Measurements from ENCODE around the gene MKLN1. TPM values are rescaled to one million over a fixed set of nuclear protein-coding genes. Genes with fewer than 3 reads are reported as not detected.
"Not testable (repeated sequence)": the region's sequence is repeated elsewhere in the genome, so short reads cannot be mapped to it uniquely, and the experiment has no call there.

Gene MKLN1
- total RNA-seq, 8 experiments from 2014 or later, result 19.7 to 65.6 (median 30.5) TPM

GRCh38 chr7:131322861-131323260 is 4.8 kb upstream of the MKLN1 start:
- in situ Hi-C loops (cut with MboI; ENCODE audit: low pct_unique_long_range_greater_than_20kb in 2 of 9, low sequenced_read_pairs in 9 of 9, unreplicated experiment in 9 of 9), result loop anchor here in 2 of 9 experiments (25.0 kb wide), 1 partner anchor 211 kb away; no protein-coding TSS in a partner anchor

DNA sequence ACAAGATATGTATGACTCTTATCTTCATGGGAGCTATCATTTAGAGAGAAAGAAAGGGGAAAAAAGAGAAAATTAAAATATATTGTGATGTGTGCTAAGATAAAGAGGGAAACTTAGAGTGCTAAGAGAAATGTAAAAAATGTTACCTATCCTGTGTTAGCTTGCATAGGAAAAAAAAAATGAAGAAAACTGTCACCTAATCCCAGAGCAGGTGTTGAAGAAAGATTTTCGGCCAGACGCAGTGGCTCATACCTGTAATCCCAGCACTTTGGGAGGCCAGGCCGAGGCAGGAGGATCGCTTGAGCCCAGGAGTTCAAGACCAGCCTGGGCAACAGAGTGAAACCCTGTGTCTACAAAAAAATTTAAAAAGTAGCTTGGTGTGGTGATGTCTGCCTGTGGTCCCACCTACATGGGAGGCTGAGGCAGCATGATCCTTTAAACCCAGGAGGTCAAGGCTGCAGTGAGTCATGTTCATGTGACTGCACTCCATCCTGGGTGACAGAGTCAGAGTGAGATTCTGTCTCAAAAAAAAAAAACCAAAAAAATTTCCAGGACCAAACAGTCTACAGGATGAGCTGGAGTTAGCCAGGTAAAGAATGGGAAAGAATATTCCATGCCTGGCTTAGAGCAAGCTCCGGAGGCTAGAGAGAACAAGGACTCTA is 2.4 kb upstream of the MKLN1 start:
- Histone ChIP-seq H3K4me3 (no peak overlapping the region), H3K4me1 (replicated peaks in 1 of 2) (peaks cover 8 to 13% of the 10 kb centered on the region in 2 donors), H3K27ac (no peak overlapping the region)
- ATAC-seq (replicated peaks in 6 of 8), result no peak
- WGBS, 10 experiments, result 87 to 100% (median 93%) methylated on average over 2 to 5 of the region's 5 CpGs
- in situ Hi-C loops (cut with MboI; ENCODE audit: low pct_unique_long_range_greater_than_20kb in 2 of 9, low sequenced_read_pairs in 9 of 9, unreplicated experiment in 9 of 9), result no loop called here

More at GRCh38 chr7:131322861-131323260, 4.8 kb upstream of the MKLN1 start:
- Histone ChIP-seq H3K27ac (no peak overlapping the region), H3K4me1 (replicated peaks in 1 of 2) (peaks cover 4 to 5% of the 10 kb centered on the region in 2 donors), H3K4me3 (no peak overlapping the region)
- 84 to 100% (median 100%) methylated on average over 1 to 3 of the region's 7 CpGs; no CpG with 5 or more reads in 4 of the 10 experiments for WGBS, 10 experiments
- no peak for ATAC-seq (replicated peaks in 6 of 8)

DNA sequence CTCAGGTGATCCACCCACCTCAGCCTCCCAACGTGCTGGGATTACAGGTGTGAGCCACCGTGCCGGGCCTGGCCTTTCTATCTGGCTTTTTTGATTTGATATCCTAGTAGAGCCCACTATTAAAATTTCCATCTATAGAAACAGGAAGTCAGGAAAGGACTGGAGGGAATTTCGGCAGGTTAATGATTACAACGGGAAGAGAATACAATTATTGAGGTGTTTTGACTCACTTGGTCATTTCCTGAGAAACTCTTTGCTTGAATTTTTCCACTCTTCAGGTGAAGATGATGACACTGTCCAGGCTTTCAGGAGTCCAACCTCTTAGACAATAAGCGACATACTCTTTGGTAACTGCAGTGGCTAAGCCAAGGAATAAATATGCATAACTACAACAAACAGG is 1.1 kb upstream of the MKLN1 start:
- H3K4me3 ChIP-seq, result peak overlapping the region in 3 of 5 donors; percentile 89 to 98 (median 90)
- no peak overlapping the region for H3K27ac ChIP-seq
- 33 to 100% (median 92%) methylated on average over 1 to 6 of the region's 6 CpGs; no CpG with 5 or more reads in 1 of the 10 experiments for WGBS, 10 experiments
- H3K4me1 ChIP-seq (replicated peaks in 1 of 2), result peaks cover 8 to 13% of the 10 kb centered on the region in 2 donors
- ATAC-seq (replicated peaks in 6 of 8), result no peak
- in situ Hi-C loops (cut with MboI; ENCODE audit: low pct_unique_long_range_greater_than_20kb in 2 of 9, low sequenced_read_pairs in 9 of 9, unreplicated experiment in 9 of 9), result no loop called here

DNA sequence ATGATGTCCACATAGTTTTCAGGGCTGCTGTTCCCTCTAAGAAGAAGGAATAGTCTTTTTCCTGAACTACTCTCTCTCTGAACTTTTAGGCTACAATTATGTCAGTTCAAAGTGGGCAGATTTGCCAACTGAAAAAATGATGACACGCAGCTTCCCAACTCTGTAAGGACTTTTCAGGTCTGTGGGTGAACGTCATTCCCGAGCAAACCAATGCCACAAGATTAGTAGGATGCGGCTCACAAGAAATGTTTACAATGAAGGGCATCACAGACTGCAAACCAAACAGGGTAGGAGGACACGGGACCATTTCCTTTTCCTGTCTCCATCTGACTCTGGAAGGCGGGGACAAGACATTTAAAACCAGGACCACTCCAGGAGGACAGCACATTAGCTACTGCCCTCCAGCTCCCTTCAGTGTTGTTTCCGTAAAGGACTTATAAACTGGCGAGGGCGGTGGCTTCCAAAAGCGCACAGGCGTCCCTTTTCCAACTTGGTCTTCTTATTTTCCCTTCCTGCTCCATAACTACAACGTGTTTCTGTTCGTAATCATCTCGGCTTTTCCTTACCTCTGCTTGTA is 539 bp upstream of the MKLN1 start:
- WGBS, 10 experiments, result 0 to 33% (median 2%) methylated on average over 1 to 13 of the region's 14 CpGs; no CpG with 5 or more reads in 1 of the 10 experiments
- peaks cover 8 to 13% of the 10 kb centered on the region in 2 donors for H3K4me1 ChIP-seq (replicated peaks in 1 of 2)
- peak; percentile 25 to 62 (median 44) for ATAC-seq (replicated peaks in 6 of 8)
- in situ Hi-C loops (cut with MboI; ENCODE audit: low pct_unique_long_range_greater_than_20kb in 2 of 9, low sequenced_read_pairs in 9 of 9, unreplicated experiment in 9 of 9), result no loop called here
- H3K4me3 ChIP-seq, result peak overlapping the region; percentile 71 to 98 (median 89)
- peak overlapping the region; percentile 35 to 98 for H3K27ac ChIP-seq

- peak overlapping the region; percentile 95 to 98 for H3K27ac ChIP-seq
- in situ Hi-C loops (cut with MboI; ENCODE audit: low pct_unique_long_range_greater_than_20kb in 2 of 9, low sequenced_read_pairs in 9 of 9, unreplicated experiment in 9 of 9), result no loop called here
- H3K4me1 ChIP-seq (replicated peaks in 1 of 2), result peaks cover 8 to 13% of the 10 kb centered on the region in 2 donors
- H3K4me3 ChIP-seq, result peak overlapping the region; percentile 71 to 98 (median 89)
- ATAC-seq (replicated peaks in 6 of 8), result peak in 1 of 8 experiments; percentile 7
- WGBS, 10 experiments, result 0 to 10% (median 0%) methylated on average over 3 to 14 of the region's 20 CpGs
Measured at GRCh38 chr7:131328377-131329175, 900 bp downstream of the MKLN1 start.

DNA sequence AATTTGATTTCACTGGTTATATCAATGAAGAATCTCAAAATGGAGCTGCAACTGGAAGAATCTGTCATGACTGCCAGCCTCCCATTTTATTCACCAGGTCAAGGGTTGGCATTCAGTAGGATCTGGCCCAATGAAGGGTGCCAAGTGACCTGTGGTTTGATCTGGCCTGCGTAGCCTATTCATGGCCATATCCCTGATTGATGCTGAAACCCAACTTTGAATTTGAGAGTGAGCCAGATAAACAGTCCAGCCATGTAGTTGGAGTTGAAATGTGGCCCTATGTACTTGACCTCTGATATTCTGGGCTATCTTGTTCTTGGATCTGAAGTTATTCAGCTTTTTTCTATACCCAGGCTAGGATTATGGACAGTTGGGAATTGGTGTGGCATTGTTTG is 1.5 kb downstream of the MKLN1 start:
- no peak for ATAC-seq (replicated peaks in 6 of 8)

GRCh38 chr7:131330299-131330698 is 2.6 kb downstream of the MKLN1 start:
- Histone ChIP-seq H3K4me1 (replicated peaks in 1 of 2) (peaks cover 8 to 13% of the 10 kb centered on the region in 2 donors), H3K27ac (no peak overlapping the region), H3K4me3 (no peak overlapping the region)
- 29 to 100% (median 85%) methylated on average over 1 to 4 of the region's 4 CpGs for WGBS, 10 experiments
- ATAC-seq (replicated peaks in 6 of 8), result no peak
- in situ Hi-C loops (cut with MboI; ENCODE audit: low pct_unique_long_range_greater_than_20kb in 2 of 9, low sequenced_read_pairs in 9 of 9, unreplicated experiment in 9 of 9), result no loop called here

More for the DNA sequence above, 1.5 kb downstream of the MKLN1 start:
- Histone ChIP-seq H3K27ac (no peak overlapping the region), H3K4me1 (replicated peaks in 1 of 2) (peaks cover 8 to 13% of the 10 kb centered on the region in 2 donors), H3K4me3 (peak overlapping the region; percentile 71 to 98 (median 89))
- 0 to 86% (median 40%) methylated on average over 1 of the region's 1 CpG; no CpG with 5 or more reads in 5 of the 10 experiments for WGBS, 10 experiments
- in situ Hi-C loops (cut with MboI; ENCODE audit: low pct_unique_long_range_greater_than_20kb in 2 of 9, low sequenced_read_pairs in 9 of 9, unreplicated experiment in 9 of 9), result no loop called here

- 58 to 100% (median 94%) methylated on average over 1 of the region's 1 CpG; no CpG with 5 or more reads in 2 of the 10 experiments for WGBS, 10 experiments
- in situ Hi-C loops (cut with MboI; ENCODE audit: low pct_unique_long_range_greater_than_20kb in 2 of 9, low sequenced_read_pairs in 9 of 9, unreplicated experiment in 9 of 9), result no loop called here
- no peak overlapping the region for H3K4me3 ChIP-seq
- H3K27ac ChIP-seq, result no peak overlapping the region
- H3K4me1 ChIP-seq (replicated peaks in 1 of 2), result peaks cover 4 to 11% of the 10 kb centered on the region in 2 donors
- ATAC-seq (replicated peaks in 6 of 8), result no peak
Measured at GRCh38 chr7:131331806-131332205, 4.1 kb downstream of the MKLN1 start.

- H3K27ac ChIP-seq; ATAC-seq (replicated peaks in 6 of 8); H3K4me1 ChIP-seq (replicated peaks in 1 of 2); in situ Hi-C loops (cut with MboI; ENCODE audit: low pct_unique_long_range_greater_than_20kb in 2 of 9, low sequenced_read_pairs in 9 of 9, unreplicated experiment in 9 of 9); H3K4me3 ChIP-seq: not testable (repeated sequence)
- WGBS, 10 experiments, result 94 to 100% (median 100%) methylated on average over 1 to 5 of the region's 6 CpGs; no CpG with 5 or more reads in 2 of the 10 experiments
Measured at GRCh38 chr7:131332729-131333128, 5.1 kb downstream of the MKLN1 start.

DNA sequence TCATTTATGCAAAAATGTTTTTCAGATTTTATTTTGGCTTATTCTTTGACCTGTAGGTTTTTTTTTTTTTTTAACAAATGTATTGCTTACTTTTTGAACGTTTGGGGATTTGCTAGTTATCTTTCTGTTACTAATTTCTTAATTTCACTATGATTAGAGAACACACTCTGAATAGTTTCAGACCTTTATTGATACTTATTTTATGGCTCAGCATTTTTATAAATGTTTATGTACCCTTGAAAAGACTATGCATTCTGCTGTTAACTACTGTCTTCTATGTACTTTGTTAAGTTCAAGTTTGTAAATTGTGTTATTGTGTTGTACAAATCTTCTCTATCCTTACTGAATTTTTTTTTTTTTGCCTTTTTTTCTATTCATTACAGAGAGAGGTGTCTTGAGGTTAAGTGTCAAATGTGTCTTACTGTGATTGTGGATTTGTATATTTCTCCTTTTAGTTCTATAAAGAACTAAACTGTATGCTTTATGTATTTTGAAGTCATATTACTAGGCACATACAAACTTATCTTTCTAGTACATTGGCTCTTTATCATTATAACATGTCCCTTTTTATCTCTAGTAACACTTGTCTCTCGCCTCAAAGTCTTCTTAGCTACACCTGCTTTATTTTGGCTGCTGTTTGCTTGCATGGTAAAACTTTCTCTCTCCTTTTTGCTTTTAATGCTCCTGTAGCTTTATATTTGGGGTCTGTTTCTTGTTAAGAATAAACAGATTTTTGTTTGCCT is 8.1 kb downstream of the MKLN1 start:
- H3K27ac ChIP-seq, result no peak overlapping the region
- WGBS, 10 experiments, result 46 to 100% (median 83%) methylated on average over 2 of the region's 2 CpGs
- no peaks in the 10 kb centered on the region for H3K4me1 ChIP-seq (replicated peaks in 1 of 2)
- ATAC-seq (replicated peaks in 6 of 8), result no peak
- no peak overlapping the region for H3K4me3 ChIP-seq
- in situ Hi-C loops (cut with MboI; ENCODE audit: low pct_unique_long_range_greater_than_20kb in 2 of 9, low sequenced_read_pairs in 9 of 9, unreplicated experiment in 9 of 9), result no loop called here

DNA sequence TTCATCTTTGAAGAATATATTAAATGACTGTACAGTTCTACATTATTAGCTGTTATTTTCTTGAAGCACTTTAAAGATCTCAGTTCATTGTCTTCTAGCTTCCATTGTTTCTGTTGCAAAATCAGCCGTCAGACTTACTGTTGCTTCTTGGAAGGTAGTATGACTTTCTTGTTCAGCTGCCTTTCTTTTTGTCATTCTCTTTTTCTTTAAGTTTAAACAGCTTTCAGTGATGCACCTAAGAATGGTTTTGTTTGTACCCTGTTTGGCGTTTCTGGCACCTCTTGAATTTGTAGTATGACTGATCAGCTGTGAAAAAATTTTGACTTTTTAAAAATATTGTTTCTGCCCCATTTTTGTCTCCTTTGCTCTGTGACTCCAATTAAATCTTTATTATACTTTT is 9.3 kb downstream of the MKLN1 start:
- no peak overlapping the region for H3K27ac ChIP-seq
- no peak for ATAC-seq (replicated peaks in 6 of 8)
- WGBS, 10 experiments, result 91 to 100% (median 96%) methylated on average over 1 to 2 of the region's 2 CpGs; no CpG with 5 or more reads in 1 of the 10 experiments
- no peaks in the 10 kb centered on the region for H3K4me1 ChIP-seq (replicated peaks in 1 of 2)
- H3K4me3 ChIP-seq, result no peak overlapping the region
- in situ Hi-C loops (cut with MboI; ENCODE audit: low pct_unique_long_range_greater_than_20kb in 2 of 9, low sequenced_read_pairs in 9 of 9, unreplicated experiment in 9 of 9), result no loop called here

DNA sequence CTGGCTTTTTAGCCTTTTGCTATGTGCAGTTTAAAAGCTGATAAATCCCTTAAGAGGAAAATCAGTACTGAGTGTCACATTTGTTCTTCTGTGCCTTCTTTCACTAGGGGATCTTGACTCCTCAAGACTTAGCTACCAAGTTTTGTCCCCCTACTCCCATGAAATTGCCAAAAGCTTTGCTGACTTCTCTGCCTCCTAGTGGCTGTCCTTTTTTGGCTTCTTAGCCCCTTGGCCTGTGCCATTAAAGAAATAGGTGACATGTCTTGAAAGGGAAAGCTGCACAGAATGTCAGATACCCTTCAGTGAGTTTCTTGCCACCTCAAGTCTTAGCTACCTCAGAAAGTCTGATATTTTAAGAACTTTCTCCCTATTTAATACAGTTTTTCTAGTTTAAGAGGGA is 10.5 kb downstream of the MKLN1 start:
- Histone ChIP-seq H3K4me3 (no peak overlapping the region), H3K27ac (no peak overlapping the region), H3K4me1 (replicated peaks in 1 of 2) (no peaks in the 10 kb centered on the region)
- ATAC-seq (replicated peaks in 6 of 8), result no peak
- in situ Hi-C loops (cut with MboI; ENCODE audit: low pct_unique_long_range_greater_than_20kb in 2 of 9, low sequenced_read_pairs in 9 of 9, unreplicated experiment in 9 of 9), result no loop called here
